ENCODE data around the gene PLCG2. TPM values are rescaled to one million over a fixed set of nuclear protein-coding genes. Genes with fewer than 3 reads are reported as not detected.
"Not testable (repeated sequence)": the region's sequence is repeated elsewhere in the genome, so short reads cannot be mapped to it uniquely, and the experiment has no call there.

Gene PLCG2
- total and polyA plus RNA-seq, 2 donors from 2014 or later = 50.7 to 55.6 TPM

DNA sequence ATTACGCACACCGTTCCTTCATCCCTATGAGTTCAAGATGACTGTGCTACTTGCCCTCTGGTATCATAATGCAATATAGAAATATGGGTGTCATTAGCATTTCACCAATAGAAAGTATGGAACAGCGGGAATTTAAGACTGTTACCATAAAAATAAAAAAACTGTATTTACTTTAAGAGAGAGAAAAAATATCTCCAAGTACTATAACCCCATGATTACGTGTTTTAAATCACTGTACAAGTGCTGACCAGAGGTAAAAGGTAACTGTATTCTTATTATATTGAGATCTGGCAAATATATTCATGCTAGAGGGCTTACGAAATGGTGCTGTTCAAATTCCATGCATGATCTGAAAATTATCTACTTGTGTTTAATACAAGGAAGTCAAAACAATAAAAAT, 226.9 kb downstream of the PLCG2 start:
- no peaks in the 10 kb centered on the region for H3K27me3 ChIP-seq (ENCODE audit: control insufficient read depth, insufficient read depth, low read length)
- FAIRE-seq = no peak
- TF ChIP-seq, protein P1, sequence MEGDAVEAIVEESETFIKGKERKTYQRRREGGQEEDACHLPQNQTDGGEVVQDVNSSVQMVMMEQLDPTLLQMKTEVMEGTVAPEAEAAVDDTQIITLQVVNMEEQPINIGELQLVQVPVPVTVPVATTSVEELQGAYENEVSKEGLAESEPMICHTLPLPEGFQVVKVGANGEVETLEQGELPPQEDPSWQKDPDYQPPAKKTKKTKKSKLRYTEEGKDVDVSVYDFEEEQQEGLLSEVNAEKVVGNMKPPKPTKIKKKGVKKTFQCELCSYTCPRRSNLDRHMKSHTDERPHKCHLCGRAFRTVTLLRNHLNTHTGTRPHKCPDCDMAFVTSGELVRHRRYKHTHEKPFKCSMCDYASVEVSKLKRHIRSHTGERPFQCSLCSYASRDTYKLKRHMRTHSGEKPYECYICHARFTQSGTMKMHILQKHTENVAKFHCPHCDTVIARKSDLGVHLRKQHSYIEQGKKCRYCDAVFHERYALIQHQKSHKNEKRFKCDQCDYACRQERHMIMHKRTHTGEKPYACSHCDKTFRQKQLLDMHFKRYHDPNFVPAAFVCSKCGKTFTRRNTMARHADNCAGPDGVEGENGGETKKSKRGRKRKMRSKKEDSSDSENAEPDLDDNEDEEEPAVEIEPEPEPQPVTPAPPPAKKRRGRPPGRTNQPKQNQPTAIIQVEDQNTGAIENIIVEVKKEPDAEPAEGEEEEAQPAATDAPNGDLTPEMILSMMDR (IDR thresholded peaks at IDR 0.05; ENCODE audit: borderline replicate concordance, extremely low read depth, insufficient read depth) = no peak
- no peak overlapping the region for H3K9ac ChIP-seq (ENCODE audit: low read length in 3 of 3)
- intact Hi-C loops (cut with DNase I) = no loop called here
- no peak overlapping the region for H3K4me3 ChIP-seq (ENCODE audit: low read length in 3 of 3)
- H3K36me3 ChIP-seq (ENCODE audit: control insufficient read depth in 2 of 3, insufficient read depth in 3 of 3, low read length in 3 of 3) = peaks cover 0 to 5% (median 0%) of the 10 kb centered on the region in 3 donors
- peaks cover 2 to 13% (median 7%) of the 10 kb centered on the region in 3 donors for H3K4me1 ChIP-seq (ENCODE audit: control insufficient read depth in 2 of 3, insufficient read depth in 2 of 3, low read depth in 1 of 3, low read length in 3 of 3)
- no peak for DNase-seq
- no peak overlapping the region for H3K27ac ChIP-seq (ENCODE audit: low read depth in 2 of 2, low read length in 2 of 2)
- H3K9me3 ChIP-seq (ENCODE audit: control insufficient read depth in 2 of 3, insufficient read depth in 1 of 3, low read length in 3 of 3) = peaks cover 0 to 7% (median 1%) of the 10 kb centered on the region in 3 donors

DNA sequence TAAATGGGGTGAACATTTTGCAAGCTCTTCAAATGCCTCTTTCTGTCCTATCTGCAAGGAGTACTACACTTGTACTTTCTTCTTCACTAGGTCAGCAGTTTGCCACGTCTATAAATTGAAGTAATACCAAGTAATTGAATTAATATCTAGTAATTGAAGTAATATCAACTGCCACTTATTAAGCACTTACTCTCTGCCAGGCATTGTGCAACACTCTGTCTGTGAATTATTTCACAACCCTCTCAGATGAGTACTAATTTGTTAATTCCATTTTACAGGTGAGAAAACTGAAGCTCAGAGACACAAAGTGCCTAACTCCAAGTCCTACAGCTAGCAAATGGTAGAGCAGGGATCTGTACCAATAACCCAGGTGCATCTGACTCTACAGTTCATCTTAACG, 228.1 kb downstream of the PLCG2 start:
- no peaks in the 10 kb centered on the region for H3K27me3 ChIP-seq (ENCODE audit: control insufficient read depth, insufficient read depth, low read length)
- H3K36me3 ChIP-seq (ENCODE audit: control insufficient read depth in 2 of 3, insufficient read depth in 3 of 3, low read length in 3 of 3) = peaks cover 0 to 5% (median 0%) of the 10 kb centered on the region in 3 donors
- FAIRE-seq (no peak), DNase-seq (no peak)
- peaks cover 2 to 13% (median 7%) of the 10 kb centered on the region in 3 donors for H3K4me1 ChIP-seq (ENCODE audit: control insufficient read depth in 2 of 3, insufficient read depth in 2 of 3, low read depth in 1 of 3, low read length in 3 of 3)
- no peak overlapping the region for H3K9ac ChIP-seq (ENCODE audit: low read length in 3 of 3)
- intact Hi-C loops (cut with DNase I) = no loop called here
- TF ChIP-seq, protein P1 (IDR thresholded peaks at IDR 0.05; ENCODE audit: borderline replicate concordance, extremely low read depth, insufficient read depth) = no peak
- H3K9me3 ChIP-seq (ENCODE audit: control insufficient read depth in 2 of 3, insufficient read depth in 1 of 3, low read length in 3 of 3) = peaks cover 0 to 7% (median 1%) of the 10 kb centered on the region in 3 donors
- no peak overlapping the region for H3K4me3 ChIP-seq (ENCODE audit: low read length in 3 of 3)
- H3K27ac ChIP-seq (ENCODE audit: low read depth in 2 of 2, low read length in 2 of 2) = no peak overlapping the region

DNA sequence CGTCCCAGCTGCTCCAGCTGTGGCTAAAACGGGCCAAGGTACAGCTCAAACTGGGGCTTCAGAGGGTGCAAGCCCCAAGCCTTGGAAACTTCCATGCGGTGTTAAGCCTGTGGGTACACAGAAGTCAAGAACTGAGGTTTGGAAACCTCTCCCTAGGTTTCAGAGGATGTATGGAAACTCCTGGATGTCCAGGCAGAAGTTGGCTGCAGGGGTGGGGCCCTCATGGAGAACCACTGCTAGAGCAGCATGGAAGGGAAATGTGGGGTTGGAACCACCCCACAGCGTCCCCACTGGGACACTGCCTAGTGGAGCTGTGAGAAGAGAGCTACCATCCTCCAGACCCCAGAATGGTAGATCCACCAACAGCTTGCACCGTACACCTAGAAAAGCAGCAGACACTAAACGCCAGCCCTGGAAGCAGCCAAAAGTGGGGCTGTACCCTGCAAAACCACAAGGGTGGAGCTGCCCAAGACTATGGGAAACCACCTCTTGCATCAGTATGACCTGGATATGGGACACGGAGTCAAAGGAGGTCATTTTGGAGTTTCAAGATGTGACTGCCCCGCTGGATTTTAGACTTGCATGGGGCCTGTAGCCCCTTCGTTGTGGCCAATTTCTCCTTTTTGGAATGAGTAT, 230.0 kb downstream of the PLCG2 start:
- Histone ChIP-seq H3K27me3 (ENCODE audit: control insufficient read depth, insufficient read depth, low read length) (no peaks in the 10 kb centered on the region), H3K4me3 (ENCODE audit: low read length in 3 of 3) (no peak overlapping the region), H3K4me1 (ENCODE audit: control insufficient read depth in 2 of 3, insufficient read depth in 2 of 3, low read depth in 1 of 3, low read length in 3 of 3) (peaks cover 2 to 7% (median 7%) of the 10 kb centered on the region in 3 donors), H3K9ac (ENCODE audit: low read length in 3 of 3) (no peak overlapping the region), H3K27ac (ENCODE audit: low read depth in 2 of 2, low read length in 2 of 2) (no peak overlapping the region), H3K9me3 (ENCODE audit: control insufficient read depth in 2 of 3, insufficient read depth in 1 of 3, low read length in 3 of 3) (peaks cover 0 to 7% (median 1%) of the 10 kb centered on the region in 3 donors), H3K36me3 (ENCODE audit: control insufficient read depth in 2 of 3, insufficient read depth in 3 of 3, low read length in 3 of 3) (peaks cover 0 to 5% (median 0%) of the 10 kb centered on the region in 3 donors)
- intact Hi-C loops (cut with DNase I) = no loop called here
- FAIRE-seq (no peak), DNase-seq (no peak)
- TF ChIP-seq, protein P1 (IDR thresholded peaks at IDR 0.05; ENCODE audit: borderline replicate concordance, extremely low read depth, insufficient read depth) = no peak

DNA sequence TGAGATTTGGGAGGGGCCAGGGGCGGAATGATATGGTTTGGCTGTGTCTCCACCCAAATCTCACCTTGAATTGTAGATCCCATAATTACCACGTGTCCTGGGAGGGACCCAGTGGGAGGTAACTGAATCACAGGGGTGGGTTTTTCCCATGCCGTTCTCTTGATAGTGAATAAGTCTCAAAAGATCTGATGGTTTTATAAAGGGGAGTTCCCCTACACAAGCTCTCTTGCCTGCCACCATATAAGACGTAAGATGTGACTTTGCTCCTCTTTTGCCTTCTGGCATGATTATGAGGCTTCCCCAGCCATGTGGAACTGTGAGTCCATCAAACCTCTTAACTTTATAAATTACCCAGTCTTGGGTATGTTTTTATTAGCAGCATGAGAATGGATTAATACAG, 230.7 kb downstream of the PLCG2 start:
- H3K4me1 ChIP-seq (ENCODE audit: control insufficient read depth in 2 of 3, insufficient read depth in 2 of 3, low read depth in 1 of 3, low read length in 3 of 3); H3K27me3 ChIP-seq (ENCODE audit: control insufficient read depth, insufficient read depth, low read length); H3K9ac ChIP-seq (ENCODE audit: low read length in 3 of 3); H3K4me3 ChIP-seq (ENCODE audit: low read length in 3 of 3); H3K9me3 ChIP-seq (ENCODE audit: control insufficient read depth in 2 of 3, insufficient read depth in 1 of 3, low read length in 3 of 3); H3K36me3 ChIP-seq (ENCODE audit: control insufficient read depth in 2 of 3, insufficient read depth in 3 of 3, low read length in 3 of 3); DNase-seq; FAIRE-seq; H3K27ac ChIP-seq (ENCODE audit: low read depth in 2 of 2, low read length in 2 of 2); intact Hi-C loops (cut with DNase I): not testable (repeated sequence)

Measured in kidney (tissue), 14 donors.